ENCODE results near the gene GNG8. TPM values are rescaled to one million over a fixed set of nuclear protein-coding genes. Genes with fewer than 3 reads are reported as not detected.

The GNG8 gene
- total RNA-seq, 1 experiment from 2014 or later, result not detected

- Histone ChIP-seq H3K79me2 (ENCODE audit: insufficient read depth, low read length) (no peaks in the 10 kb centered on the region), H2BK120ac (ENCODE audit: low read depth, low read length, poor library complexity, severe bottlenecking) (no peak overlapping the region), H3K56ac (ENCODE audit: insufficient read length, low read depth, low read length) (no peak overlapping the region), H3K23me2 (ENCODE audit: insufficient read length, low read depth, low read length, poor library complexity, severe bottlenecking) (no peaks in the 10 kb centered on the region), H3K4ac (ENCODE audit: low read depth, low read length) (no peak overlapping the region), H4K8ac (replicated peaks; ENCODE audit: insufficient read length, low read depth, low read length) (no peak overlapping the region), H3K23ac (ENCODE audit: insufficient read length, low read depth, low read length) (no peak overlapping the region), H2BK12ac (ENCODE audit: insufficient read length, low read depth, low read length) (no peak overlapping the region), H2BK20ac (ENCODE audit: low read depth, low read length, poor library complexity, severe bottlenecking) (no peak overlapping the region), H3K9me3 (ENCODE audit: control insufficient read depth, low read depth, low read length) (no peaks in the 10 kb centered on the region), H3K14ac (ENCODE audit: insufficient read depth, low read length) (no peak overlapping the region), H4K91ac (ENCODE audit: insufficient read length, low read depth, low read length) (no peak overlapping the region), H3K4me1 (ENCODE audit: insufficient read depth, low read length) (no peaks in the 10 kb centered on the region), H3K27me3 (ENCODE audit: insufficient read depth, low read length) (no peaks in the 10 kb centered on the region), H2AK5ac (ENCODE audit: insufficient read length, low read length) (no peak overlapping the region), H4K5ac (ENCODE audit: insufficient read length, low read depth, low read length) (no peak overlapping the region), H3K18ac (ENCODE audit: insufficient read length, low read depth, low read length) (no peak overlapping the region), H4K20me1 (ENCODE audit: control insufficient read depth, insufficient read depth, insufficient read length) (no peaks in the 10 kb centered on the region), H2AFZ (ENCODE audit: low read length) (no peak overlapping the region), H3K4me2 (ENCODE audit: insufficient read depth, insufficient read length, low read length) (no peak overlapping the region), H3K27ac (ENCODE audit: insufficient read length, low read depth, low read length) (no peak overlapping the region), H3K9ac (ENCODE audit: extremely low read depth, insufficient read length, low read length) (no peak overlapping the region), H2BK15ac (ENCODE audit: low read depth, low read length) (no peak overlapping the region), H3T11ph (ENCODE audit: low read length) (no peak overlapping the region), H3K79me1 (ENCODE audit: insufficient read depth, low read depth, low read length, poor library complexity, severe bottlenecking) (no peaks in the 10 kb centered on the region), H2BK5ac (ENCODE audit: insufficient read length, low read length) (no peak overlapping the region)
- Mint-ChIP-seq H3K9me3 (no peaks in the 10 kb centered on the region), H3K4me3 (no peak overlapping the region), H3K36me3 (ENCODE audit: insufficient read depth in 1 of 3, low read depth in 3 of 3) (peaks cover 26 to 45% (median 42%) of the 10 kb centered on the region in 3 experiments; a peak in 6 of 7 replicates), H3K4me1 (peaks cover 5 to 7% of the 10 kb centered on the region in 2 experiments; a peak in 2 of 4 replicates), H3K27me3 (ENCODE audit: low read depth) (peaks cover 1% of the 10 kb centered on the region; the same call in 1 of the 2 replicates), H3K27ac (peak overlapping the region in 2 of 3 experiments; percentile 64 to 87; a peak in 3 of 7 replicates)
- no peak for DNase-seq
- no peak for TF ChIP-seq CTCF (conservative IDR thresholded peaks at IDR 0.05)
- WGBS (ENCODE audit: extremely low coverage, insufficient read length, low lambda C conversion rate), result no CpG with 5 or more reads among the region's 17 CpGs
Measured at GRCh38 chr19:46610851-46611770, 24.9 kb downstream of the GNG8 start.
